Gastrocnemius medialis (tissue), 4 donors: ENCODE data around the gene MGMT. TPM values are rescaled to one million over a fixed set of nuclear protein-coding genes. Genes with fewer than 3 reads are reported as not detected.
A peak's percentile ranks its signal among the peaks of the same experiment; 100 is the strongest.

ENCODE experiments used
- ATAC-seq, 2 donors: fragments of 150-250 bp; one replicate each; pipeline ENCODE4 v1.9.1; 2016
- DNase-seq, 2 donors: peaks; one replicate each; pipeline ENCODE4 v3.0.0-alpha.2; 2019
- H3K27ac ChIP-seq, 4 donors: fragments of 200-600 bp; sonication (generic); 1 replicate in 1 of 4; 2 replicates in 3 of 4; pipeline ENCODE4 v1.5.1; 2016 to 2018; ENCODE audit warnings: mild to moderate bottlenecking in 2 of 4, moderate library complexity in 1 of 4
- H3K27me3 ChIP-seq, 3 donors: fragments of 200-600 bp; sonication (generic) in 2 of 3; 1 replicate in 1 of 3; 2 replicates in 2 of 3; pipeline versions ENCODE4 v1.5.1 to v1.6.0; 2016 to 2019; ENCODE audit warnings: mild to moderate bottlenecking in 1 of 3, moderate library complexity in 1 of 3
- H3K36me3 ChIP-seq, 2 donors: fragments of 200-600 bp; sonication (generic) in 1 of 2; one replicate each; pipeline ENCODE4 v1.5.1; 2017 to 2018
- H3K4me1 ChIP-seq, 2 donors: fragments of 200-600 bp; sonication (generic) in 1 of 2; one replicate each; pipeline ENCODE4 v1.5.1; 2016 to 2017; ENCODE audit warnings: mild to moderate bottlenecking in 2 of 2
- H3K4me3 ChIP-seq, 4 donors: fragments of 200-600 bp; sonication (generic) in 3 of 4; 1 replicate in 1 of 4; 2 replicates in 3 of 4; pipeline ENCODE4 v1.5.1; 2016 to 2019; ENCODE audit warnings: mild to moderate bottlenecking in 2 of 4
- H3K9me3 ChIP-seq, 3 donors: fragments of 200-600 bp; sonication (generic) in 2 of 3; 1 replicate in 1 of 3; 2 replicates in 2 of 3; pipeline ENCODE4 v1.5.1; 2016 to 2019
- POLR2A ChIP-seq, 2 donors: fragments of 450-650 bp; IDR thresholded peaks; one replicate each; pipeline ENCODE4 v1.6.1; 2017; ENCODE audit warnings: antibody characterized with exemption in 2 of 2, mild to moderate bottlenecking in 2 of 2, moderate library complexity in 2 of 2
- in situ Hi-C, 4 donors: fragments of 200-750 bp; cut with MboI; loops; one replicate each; pipeline versions ENCODE4 v1.15.0 to v1.8.0; 2017; ENCODE audit warnings: low sequenced_read_pairs in 4 of 4
- intact Hi-C: fragments of 100-400 bp; cut with DNase I; formaldehyde crosslinking; loops from one replicate; pipeline ENCODE4 v1.15.1; 2023; ENCODE audit warnings: low total_unique reads
- total RNA-seq, 4 donors: library from RNA; depleted of rRNA; stranded (reverse); fragments of >200 nt; gene quantifications; one replicate each; pipeline versions ENCODE4 v1.1.0 to v1.2.3, GENCODE V29; 2016
- TF ChIP-seq, protein P1 (sequence below), 5 experiments: fragments of 450-650 bp in 3 of 5; fragments of 200-600 bp in 2 of 5; sonication (generic) in 2 of 5; IDR thresholded peaks in 4 of 5; conservative IDR thresholded peaks in 1 of 5; 1 replicate in 4 of 5; 2 replicates in 1 of 5; pipeline ENCODE4 v1.5.1; 2016 to 2019; ENCODE audit warnings: antibody characterized with exemption in 5 of 5, mild to moderate bottlenecking in 3 of 5, moderate library complexity in 3 of 5

Gene MGMT
- total RNA-seq, 4 donors from 2014 or later, result 8.9 to 20.7 (median 17.1) TPM

DNA sequence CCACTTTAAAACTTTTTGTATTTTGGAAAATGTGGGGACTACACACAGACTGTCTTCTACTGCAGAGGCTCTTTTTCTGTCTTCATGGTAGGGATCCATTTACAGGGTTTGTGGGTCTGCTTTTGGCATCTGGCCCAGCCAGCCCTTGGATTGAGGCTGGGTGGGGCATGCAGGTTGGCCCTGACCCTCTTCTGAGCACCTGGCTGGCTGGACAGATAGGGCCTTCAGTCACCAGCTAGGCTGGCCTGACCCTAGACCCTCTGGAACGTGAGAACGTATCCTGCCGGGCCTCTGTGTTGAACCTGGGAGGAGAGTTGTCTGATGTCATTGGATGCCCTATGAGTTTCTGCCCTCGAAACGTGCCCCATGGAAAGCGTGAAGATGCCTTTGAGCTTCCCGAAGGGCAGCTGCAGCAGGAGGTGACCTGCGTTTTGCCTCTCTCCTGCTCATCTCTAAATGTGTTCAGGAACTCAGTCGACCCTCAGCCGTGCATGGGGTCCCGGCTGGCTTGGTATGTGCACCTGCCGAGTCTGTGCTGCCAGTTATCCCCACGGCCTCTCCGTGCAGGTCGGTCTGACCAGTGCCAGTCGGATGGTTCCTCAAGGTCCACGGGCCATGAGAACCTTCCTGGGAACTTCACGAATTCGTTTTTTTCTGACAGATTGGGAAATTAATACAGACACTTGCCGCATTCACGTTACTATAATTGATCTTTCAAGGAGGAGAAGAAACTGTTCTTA is 74.9 kb downstream of the MGMT start:
- no peaks in the 10 kb centered on the region for H3K27me3 ChIP-seq
- no peaks in the 10 kb centered on the region for H3K9me3 ChIP-seq
- no peak overlapping the region for H3K4me3 ChIP-seq
- intact Hi-C loops (no loop called here), in situ Hi-C loops (no loop called here)
- H3K4me1 ChIP-seq, result peaks cover 11 to 16% of the 10 kb centered on the region in 2 donors
- H3K27ac ChIP-seq, result no peak overlapping the region
- ATAC-seq (no peak), DNase-seq (no peak)
- H3K36me3 ChIP-seq, result peaks cover 0 to 4% of the 10 kb centered on the region in 2 donors
- no peak for TF ChIP-seq POLR2A (IDR thresholded peaks at IDR 0.05)

DNA sequence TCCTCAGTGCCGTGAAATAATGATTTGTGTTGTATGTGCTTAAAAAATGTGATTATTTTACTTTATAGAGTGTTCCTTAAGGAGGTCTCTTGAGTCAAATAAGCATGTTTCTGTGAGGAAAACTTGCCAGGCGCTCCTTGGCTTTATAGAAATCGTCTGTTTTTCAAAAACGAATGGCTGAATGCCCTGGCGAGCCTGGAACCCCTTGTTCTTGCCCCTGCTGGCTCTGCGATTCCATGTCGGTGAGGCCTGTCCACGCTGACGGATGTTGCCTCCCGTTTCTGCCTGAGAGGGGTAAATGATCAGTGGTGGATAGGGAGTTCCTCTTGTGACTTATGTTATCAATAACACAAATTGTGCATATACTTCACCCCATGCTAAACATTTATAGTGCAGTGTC is 75.5 kb downstream of the MGMT start:
- DNase-seq (no peak), ATAC-seq (no peak)
- no peak for TF ChIP-seq POLR2A (IDR thresholded peaks at IDR 0.05)
- TF ChIP-seq, protein P1, sequence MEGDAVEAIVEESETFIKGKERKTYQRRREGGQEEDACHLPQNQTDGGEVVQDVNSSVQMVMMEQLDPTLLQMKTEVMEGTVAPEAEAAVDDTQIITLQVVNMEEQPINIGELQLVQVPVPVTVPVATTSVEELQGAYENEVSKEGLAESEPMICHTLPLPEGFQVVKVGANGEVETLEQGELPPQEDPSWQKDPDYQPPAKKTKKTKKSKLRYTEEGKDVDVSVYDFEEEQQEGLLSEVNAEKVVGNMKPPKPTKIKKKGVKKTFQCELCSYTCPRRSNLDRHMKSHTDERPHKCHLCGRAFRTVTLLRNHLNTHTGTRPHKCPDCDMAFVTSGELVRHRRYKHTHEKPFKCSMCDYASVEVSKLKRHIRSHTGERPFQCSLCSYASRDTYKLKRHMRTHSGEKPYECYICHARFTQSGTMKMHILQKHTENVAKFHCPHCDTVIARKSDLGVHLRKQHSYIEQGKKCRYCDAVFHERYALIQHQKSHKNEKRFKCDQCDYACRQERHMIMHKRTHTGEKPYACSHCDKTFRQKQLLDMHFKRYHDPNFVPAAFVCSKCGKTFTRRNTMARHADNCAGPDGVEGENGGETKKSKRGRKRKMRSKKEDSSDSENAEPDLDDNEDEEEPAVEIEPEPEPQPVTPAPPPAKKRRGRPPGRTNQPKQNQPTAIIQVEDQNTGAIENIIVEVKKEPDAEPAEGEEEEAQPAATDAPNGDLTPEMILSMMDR (IDR thresholded peaks at IDR 0.05 in 4 of 5, conservative IDR thresholded peaks at IDR 0.05 in 1 of 5), result no peak
- Histone ChIP-seq H3K27me3 (no peaks in the 10 kb centered on the region), H3K4me1 (peaks cover 11 to 16% of the 10 kb centered on the region in 2 donors), H3K9me3 (no peaks in the 10 kb centered on the region), H3K4me3 (no peak overlapping the region), H3K36me3 (no peaks in the 10 kb centered on the region), H3K27ac (no peak overlapping the region)
- in situ Hi-C loops (no loop called here), intact Hi-C loops (no loop called here)

DNA sequence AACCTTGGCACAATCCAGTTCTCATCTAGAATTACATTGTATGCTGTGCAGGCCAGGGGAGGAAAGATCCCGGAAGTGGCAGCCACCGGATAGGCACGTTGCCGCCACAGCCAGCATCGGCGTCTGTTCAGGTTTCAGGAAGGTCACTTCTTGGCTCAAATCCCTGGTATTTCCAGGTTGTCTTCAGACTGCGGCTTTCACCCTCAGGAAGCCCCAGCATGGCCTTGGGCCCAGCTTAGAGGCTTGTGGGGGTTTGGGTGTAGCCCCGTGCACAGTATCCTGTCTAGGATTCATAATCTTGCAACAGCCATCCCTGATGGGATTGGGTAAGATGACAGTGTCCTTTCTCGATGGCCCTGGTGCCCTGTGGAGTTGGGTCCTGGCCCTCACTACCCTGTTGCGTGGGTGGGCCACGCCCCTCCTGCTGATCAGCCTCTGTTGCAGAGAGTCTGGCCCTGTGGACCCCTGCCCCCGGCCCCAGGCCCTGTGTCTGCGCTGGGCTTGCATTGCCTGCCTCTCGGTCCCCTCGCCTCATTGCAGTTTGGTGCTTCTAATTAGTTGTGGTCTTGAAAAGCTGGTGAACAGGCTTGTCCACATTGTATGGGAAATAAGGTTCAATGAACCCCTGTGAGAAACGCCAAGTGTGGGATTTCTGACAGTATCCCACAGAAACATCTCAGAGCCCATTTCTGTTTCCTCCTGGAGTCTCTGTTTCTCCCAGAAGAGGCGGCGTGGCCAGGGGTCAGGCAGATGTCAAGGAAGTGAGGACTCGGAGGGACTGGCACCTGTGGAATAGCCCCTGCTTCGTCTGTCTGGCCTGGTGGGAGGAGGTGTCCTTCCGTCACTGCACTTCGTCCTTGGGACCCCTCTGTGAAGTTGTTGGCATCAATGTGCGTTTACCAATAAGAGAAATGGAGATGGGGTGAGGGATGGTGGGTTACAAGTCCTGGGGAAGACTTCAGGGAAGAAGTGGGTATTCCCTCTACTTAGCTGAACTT is 77.5 kb downstream of the MGMT start:
- peak; percentile 51 to 63 for ATAC-seq

DNA sequence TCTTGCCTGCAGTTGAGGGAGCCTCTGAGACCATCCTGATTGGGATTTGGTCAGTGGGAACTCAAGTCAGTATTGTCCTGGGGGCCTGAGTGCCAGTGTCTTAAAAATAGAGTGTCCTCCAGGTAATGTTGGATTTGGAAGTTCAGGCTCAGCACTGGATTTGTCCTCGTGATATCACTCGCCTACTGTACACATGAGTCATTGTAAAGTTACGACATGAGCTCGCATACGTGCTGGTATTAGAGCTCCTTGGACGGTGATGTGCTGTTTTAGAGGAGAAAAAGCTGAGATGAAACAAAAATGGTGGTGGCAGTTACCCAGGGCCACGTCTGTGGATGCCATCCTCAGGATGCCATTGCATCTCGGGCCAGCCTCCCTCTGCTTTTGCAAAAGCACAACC is 78.2 kb downstream of the MGMT start:
- no peak for TF ChIP-seq POLR2A (IDR thresholded peaks at IDR 0.05)
- TF ChIP-seq, protein P1 (IDR thresholded peaks at IDR 0.05 in 4 of 5, conservative IDR thresholded peaks at IDR 0.05 in 1 of 5), result no peak
- no peak overlapping the region for H3K4me3 ChIP-seq
- no peak overlapping the region for H3K27ac ChIP-seq
- DNase-seq (no peak), ATAC-seq (no peak)
- H3K27me3 ChIP-seq, result no peaks in the 10 kb centered on the region
- intact Hi-C loops, result no loop called here
- no peaks in the 10 kb centered on the region for H3K9me3 ChIP-seq
- in situ Hi-C loops, result no loop called here
- H3K4me1 ChIP-seq, result peaks cover 11 to 16% of the 10 kb centered on the region in 2 donors
- no peaks in the 10 kb centered on the region for H3K36me3 ChIP-seq

More for the DNA sequence above, 77.5 kb downstream of the MGMT start:
- intact Hi-C loops (no loop called here), in situ Hi-C loops (no loop called here)
- DNase-seq, result no peak
- Histone ChIP-seq H3K9me3 (no peaks in the 10 kb centered on the region), H3K27ac (peak overlapping the region in 3 of 4 donors; percentile 2 to 39 (median 19)), H3K36me3 (no peaks in the 10 kb centered on the region), H3K27me3 (no peaks in the 10 kb centered on the region), H3K4me1 (peaks cover 11 to 16% of the 10 kb centered on the region in 2 donors), H3K4me3 (no peak overlapping the region)
- TF ChIP-seq POLR2A (IDR thresholded peaks at IDR 0.05), result no peak
- TF ChIP-seq, protein P1 (IDR thresholded peaks at IDR 0.05 in 4 of 5, conservative IDR thresholded peaks at IDR 0.05 in 1 of 5), result no peak

DNA sequence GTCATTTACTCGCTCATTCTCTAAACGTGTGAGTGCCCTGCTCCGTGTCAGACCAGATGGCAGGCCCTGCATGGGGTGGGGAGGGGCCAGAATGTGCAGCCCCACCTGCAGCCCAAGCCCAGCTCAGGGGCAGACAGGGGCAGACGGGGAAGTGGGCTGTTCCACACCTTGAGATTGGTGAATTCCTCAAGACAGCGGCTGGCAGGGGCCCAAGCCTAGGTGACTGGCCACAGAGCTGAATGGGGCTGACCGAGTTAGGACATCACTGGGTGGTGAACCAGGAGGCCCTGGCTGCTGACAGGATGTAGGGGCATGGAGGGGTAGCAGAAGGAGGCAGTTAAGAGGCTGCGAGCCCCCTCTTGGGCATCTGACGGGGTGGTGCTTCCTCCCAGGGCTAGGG is 79.1 kb downstream of the MGMT start:
- no peak for TF ChIP-seq POLR2A (IDR thresholded peaks at IDR 0.05)
- TF ChIP-seq, protein P1 (IDR thresholded peaks at IDR 0.05 in 4 of 5, conservative IDR thresholded peaks at IDR 0.05 in 1 of 5), result no peak
- in situ Hi-C loops, result no loop called here
- ATAC-seq (no peak), DNase-seq (no peak)
- H3K36me3 ChIP-seq, result no peaks in the 10 kb centered on the region
- peaks cover 11% of the 10 kb centered on the region in 2 donors for H3K4me1 ChIP-seq
- no peak overlapping the region for H3K27ac ChIP-seq
- H3K4me3 ChIP-seq, result no peak overlapping the region
- H3K9me3 ChIP-seq, result no peaks in the 10 kb centered on the region
- intact Hi-C loops, result no loop called here
- no peaks in the 10 kb centered on the region for H3K27me3 ChIP-seq
